Omental fat pad (tissue), 4 donors: Measurements from ENCODE around the gene RHOC. TPM values are rescaled to one million over a fixed set of nuclear protein-coding genes. Genes with fewer than 3 reads are reported as not detected.
A peak's percentile ranks its signal among the peaks of the same experiment; 100 is the strongest.
"Not testable (repeated sequence)": the region's sequence is repeated elsewhere in the genome, so short reads cannot be mapped to it uniquely, and the experiment has no call there.

Experiments
- ATAC-seq: fragments of 150-250 bp; one replicate; pipeline ENCODE4 v1.9.1; 2016; ENCODE audit warnings: mild to moderate bottlenecking, moderate library complexity; ENCODE audit not compliant: low FRiP score
- DNase-seq: peaks from one replicate; pipeline ENCODE4 v3.0.0-alpha.2; 2019; ENCODE audit warnings: low spot score
- total RNA-seq, 4 donors: library from RNA; depleted of rRNA; stranded (reverse); fragments of >200 nt; gene quantifications; one replicate each; pipeline ENCODE4 v1.1.0, GENCODE V29; 2016
- TF ChIP-seq, protein P1 (sequence below), 3 donors: fragments of 450-650 bp; IDR thresholded peaks; one replicate each; pipeline ENCODE4 v1.5.1; 2016 to 2017; ENCODE audit warnings: antibody characterized with exemption in 3 of 3, mild to moderate bottlenecking in 3 of 3, moderate library complexity in 2 of 3

RHOC gene
- total RNA-seq, 4 donors from 2014 or later: 219 to 307 (median 299) TPM

DNA sequence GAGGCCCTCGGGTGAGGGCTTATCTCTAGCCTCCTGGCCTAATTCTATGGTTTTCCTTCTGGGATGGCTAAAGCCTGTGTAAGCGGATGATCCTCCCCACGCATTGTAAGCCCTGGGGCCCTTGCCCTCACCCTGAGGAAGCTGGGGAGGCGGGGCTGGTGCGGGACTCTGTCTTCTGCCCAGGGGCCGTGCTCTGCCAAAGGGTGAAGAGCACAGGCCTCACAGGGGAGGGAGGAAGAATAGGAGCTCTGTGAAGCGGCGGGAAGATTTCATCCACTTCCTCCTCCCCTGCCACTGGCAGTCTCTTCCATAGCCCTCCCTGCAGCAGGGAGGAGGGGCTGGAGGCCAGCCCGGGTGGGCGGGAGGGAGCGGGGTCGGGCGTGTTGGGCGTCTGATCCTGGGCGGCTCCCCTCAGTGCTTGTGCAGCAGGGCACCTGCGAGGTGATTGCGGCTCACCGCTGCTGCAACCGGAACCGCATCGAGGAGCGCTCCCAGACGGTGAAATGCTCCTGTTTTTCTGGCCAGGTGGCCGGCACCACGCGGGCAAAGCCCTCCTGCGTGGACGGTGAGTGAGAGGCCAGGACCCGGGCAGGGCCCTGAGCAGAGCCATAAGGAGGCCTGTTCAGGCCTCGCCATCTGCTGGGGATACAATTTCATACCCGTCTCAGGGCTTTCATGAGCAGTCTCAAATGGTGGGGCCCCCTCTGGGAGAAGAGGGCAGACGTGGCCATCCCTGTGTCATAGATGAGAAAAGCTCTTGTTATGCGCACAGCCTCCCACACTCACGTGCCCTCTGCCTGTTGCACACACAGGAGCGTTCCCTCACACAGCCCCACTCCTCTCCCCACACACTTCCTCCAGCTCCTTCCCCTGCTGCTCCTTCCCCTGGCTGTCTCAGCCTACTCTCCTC lies 15.9 kb upstream of the RHOC start:
- TF ChIP-seq, protein P1, sequence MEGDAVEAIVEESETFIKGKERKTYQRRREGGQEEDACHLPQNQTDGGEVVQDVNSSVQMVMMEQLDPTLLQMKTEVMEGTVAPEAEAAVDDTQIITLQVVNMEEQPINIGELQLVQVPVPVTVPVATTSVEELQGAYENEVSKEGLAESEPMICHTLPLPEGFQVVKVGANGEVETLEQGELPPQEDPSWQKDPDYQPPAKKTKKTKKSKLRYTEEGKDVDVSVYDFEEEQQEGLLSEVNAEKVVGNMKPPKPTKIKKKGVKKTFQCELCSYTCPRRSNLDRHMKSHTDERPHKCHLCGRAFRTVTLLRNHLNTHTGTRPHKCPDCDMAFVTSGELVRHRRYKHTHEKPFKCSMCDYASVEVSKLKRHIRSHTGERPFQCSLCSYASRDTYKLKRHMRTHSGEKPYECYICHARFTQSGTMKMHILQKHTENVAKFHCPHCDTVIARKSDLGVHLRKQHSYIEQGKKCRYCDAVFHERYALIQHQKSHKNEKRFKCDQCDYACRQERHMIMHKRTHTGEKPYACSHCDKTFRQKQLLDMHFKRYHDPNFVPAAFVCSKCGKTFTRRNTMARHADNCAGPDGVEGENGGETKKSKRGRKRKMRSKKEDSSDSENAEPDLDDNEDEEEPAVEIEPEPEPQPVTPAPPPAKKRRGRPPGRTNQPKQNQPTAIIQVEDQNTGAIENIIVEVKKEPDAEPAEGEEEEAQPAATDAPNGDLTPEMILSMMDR (IDR thresholded peaks at IDR 0.05): no peak
- DNase-seq (no peak), ATAC-seq (peak; percentile 55)

DNA sequence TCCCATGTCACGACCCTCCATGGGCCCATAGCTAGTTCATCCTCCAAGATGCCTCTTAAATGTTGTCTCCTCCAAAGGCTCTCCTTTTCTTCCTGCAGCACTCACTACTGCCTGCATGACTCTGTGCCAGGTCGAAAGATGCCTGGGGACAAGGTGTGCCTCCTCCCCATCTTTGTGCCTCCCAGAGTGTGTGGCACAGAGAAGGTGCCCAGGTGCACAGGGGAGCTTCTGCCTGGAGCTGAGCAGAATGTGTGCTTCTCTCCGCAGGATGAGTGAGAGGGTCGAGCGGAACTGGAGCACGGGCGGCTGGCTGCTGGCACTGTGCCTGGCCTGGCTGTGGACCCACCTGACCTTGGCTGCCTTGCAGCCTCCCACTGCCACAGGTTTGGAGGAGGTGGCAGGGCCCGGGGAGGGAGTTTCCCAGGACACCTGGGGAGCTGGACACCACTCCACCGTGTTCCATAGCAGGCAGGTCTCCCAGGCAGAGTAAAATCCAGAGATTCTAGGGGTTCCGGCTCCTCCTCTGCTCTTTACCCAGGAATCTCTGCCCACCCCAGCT lies 15.1 kb upstream of the RHOC start:
- ATAC-seq (no peak), DNase-seq (no peak)
- TF ChIP-seq, protein P1 (IDR thresholded peaks at IDR 0.05): no peak

DNA sequence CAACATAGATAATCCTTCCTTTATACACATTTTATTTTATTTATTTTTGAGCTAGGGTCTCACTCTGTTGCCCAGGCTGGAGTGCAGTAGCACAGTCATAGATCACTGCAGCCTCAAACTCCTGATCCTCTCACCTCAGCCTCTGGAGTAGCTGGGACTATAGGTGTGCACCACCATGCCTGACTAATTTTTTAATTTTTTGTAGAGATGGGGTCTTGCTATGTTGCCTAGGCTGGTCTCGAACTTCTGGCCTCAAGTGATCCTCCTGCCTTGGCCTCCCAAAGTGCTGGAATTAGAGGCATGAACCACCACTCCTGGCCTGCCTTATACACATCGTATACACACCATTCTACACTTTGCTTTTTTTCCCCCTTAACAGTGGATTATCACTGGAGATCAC lies 14.4 kb upstream of the RHOC start:
- DNase-seq, ATAC-seq: not testable (repeated sequence)

DNA sequence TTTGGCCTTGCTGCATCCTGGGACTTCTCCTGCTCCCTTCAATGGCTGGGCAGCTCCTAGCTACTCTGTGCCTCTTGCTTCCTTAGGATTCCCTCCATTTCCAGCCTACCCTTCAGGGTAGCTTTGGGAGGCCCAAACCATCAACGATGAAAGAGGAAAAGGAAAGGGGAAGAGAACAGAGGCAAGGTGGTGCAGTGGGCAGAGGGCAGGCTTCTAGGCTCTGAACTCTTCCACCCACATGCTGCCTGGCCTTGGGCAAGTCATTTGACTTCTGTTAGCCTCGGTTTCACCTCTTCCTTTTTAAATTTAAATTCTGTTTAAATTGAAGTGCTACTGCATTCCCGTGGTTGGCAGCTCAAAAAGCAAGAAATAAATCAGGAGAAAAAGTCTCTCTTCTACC lies 13.9 kb upstream of the RHOC start:
- DNase-seq (no peak), ATAC-seq (no peak)
- TF ChIP-seq, protein P1 (IDR thresholded peaks at IDR 0.05): no peak

DNA sequence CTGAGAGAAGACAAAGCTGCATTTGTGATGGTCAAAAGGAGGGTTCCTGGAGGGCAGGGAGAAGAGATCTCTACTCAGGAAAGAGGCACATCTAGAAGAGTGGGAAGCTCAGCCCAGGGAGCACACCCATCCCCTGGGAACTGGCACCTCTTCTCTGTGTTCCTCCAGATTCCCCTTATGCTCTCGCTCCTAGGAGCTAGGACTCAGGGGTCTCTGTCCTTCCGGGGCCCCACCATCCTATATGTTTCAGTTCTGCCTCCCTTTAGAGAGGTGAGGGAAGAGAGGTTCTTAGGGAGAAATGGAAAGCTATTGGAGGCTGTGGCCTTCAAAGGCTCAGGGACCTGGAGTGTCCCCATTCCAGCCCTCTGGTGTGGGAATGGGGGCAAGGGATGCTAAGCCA lies 12.8 kb upstream of the RHOC start:
- no peak for ATAC-seq
- TF ChIP-seq, protein P1 (IDR thresholded peaks at IDR 0.05): no peak
- DNase-seq: no peak

DNA sequence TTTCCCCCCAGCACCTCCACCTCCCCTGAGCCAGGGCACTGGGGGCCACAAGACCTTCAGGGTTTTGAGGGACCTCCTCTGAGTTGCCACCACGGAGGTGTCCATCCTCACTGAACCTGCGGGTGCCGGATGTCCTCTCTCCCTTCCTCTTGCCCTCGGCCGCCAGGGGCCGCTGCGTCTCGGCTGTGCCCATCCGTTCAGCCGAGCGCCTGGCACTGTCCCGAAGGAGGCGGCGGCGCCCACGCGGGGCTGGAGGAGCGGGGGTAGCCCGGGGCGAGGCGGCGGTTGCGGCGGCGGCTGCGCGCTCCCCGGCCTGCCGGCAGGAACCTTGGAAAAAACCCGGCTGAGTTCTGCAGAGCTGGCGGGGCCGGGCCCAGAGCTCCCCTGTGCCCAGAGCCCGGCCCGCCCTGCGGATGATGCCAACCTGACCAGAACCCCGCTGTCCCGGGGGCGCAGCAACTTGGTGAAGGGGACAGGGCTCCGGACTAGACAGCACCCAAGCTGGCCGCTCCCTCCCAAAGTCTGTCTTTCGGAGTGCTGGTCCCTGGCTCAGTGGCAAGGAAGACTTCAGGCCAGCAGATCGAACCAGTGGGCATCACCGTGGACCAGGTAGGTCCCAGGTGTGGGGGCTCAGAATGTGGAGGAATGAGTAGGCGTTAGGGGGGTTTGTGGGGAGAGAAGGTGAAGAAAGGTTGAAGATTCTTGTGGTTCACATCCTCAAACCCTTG lies 11.9 kb upstream of the RHOC start:
- TF ChIP-seq, protein P1 (IDR thresholded peaks at IDR 0.05): peak in 1 of 3 donors; percentile 77
- ATAC-seq (peak; percentile 49), DNase-seq (peak; percentile 74)

DNA sequence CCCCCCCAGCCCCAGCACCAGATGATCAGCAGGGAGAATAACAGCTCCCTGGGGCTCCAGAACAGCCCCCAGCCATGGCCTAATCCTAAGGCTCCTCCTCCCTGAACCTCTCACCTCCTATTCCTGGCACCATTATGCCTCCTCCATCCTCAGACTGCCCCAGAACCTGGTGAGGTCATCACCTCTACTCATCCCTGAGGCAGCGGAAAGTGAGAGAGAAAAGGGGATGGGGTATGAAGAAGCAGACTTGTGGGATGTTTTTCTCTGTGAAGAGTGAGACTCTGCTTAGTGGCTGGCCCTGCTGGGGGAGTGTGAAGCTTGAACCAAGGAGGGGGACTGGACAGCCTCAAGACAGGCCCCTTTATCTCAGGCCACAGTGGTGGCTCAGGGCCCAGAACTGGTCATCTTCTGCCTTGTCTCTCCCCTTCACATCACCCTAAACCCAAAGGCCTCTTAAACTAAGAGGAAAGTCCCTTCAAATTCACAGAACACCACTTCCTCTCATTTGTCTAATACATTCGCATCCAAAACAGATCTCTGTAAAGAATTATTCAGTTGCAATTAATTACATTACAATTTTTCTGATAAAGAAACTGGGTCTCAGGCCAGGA lies 10.4 kb upstream of the RHOC start:
- DNase-seq (no peak), ATAC-seq (no peak)
- TF ChIP-seq, protein P1 (IDR thresholded peaks at IDR 0.05): no peak
